OCI-LY7 (cell line): ENCODE data around the gene LHX3. TPM values are rescaled to one million over a fixed set of nuclear protein-coding genes. Genes with fewer than 3 reads are reported as not detected.

Source experiments
- BruUV-seq: library from RNA; stranded (reverse); fragments of 400-500 nt; replicated peaks from 2 replicates; lab custom pipeline; 2021; lab: Mats Ljungman, UMichigan
- CTCF ChIA-PET: fragments of 300-600 bp; sonication (Branson Sonifier 250); formaldehyde crosslinking; loops from one replicate; lab custom pipeline; 2022; ENCODE audit warnings: antibody characterized with exemption; ENCODE audit not compliant: unreplicated experiment; lab: Charles Lee
- POLR2A ChIA-PET: fragments of 300-600 bp; sonication (Branson Sonifier 250); formaldehyde crosslinking; loops from one replicate; lab custom pipeline; 2022; ENCODE audit warnings: antibody characterized with exemption; lab: Charles Lee
- DNase-seq: peaks from one replicate; pipeline ENCODE4 v3.0.0-alpha.2; 2015; ENCODE audit warnings: low spot score
- H2AFZ ChIP-seq: fragments of 200-600 bp; sonication (generic), shearing (Covaris generic); 2 replicates; pipeline ENCODE4 v1.6.1; 2014; ENCODE audit warnings: mild to moderate bottlenecking, antibody characterized with exemption, low read length, moderate library complexity
- H3K27ac ChIP-seq: fragments of 200-600 bp; sonication (generic); 2 replicates; pipeline ENCODE4 v1.5.1; 2014; ENCODE audit warnings: mixed run types, low read depth, mild to moderate bottlenecking, moderate library complexity, low read length, inconsistent platforms; ENCODE audit not compliant: poor library complexity, severe bottlenecking
- H3K36me3 ChIP-seq: fragments of 200-600 bp; sonication (generic); 2 replicates; pipeline ENCODE4 v1.6.1; 2014; ENCODE audit warnings: mild to moderate bottlenecking, antibody characterized with exemption, low read length, moderate library complexity, mixed read lengths; ENCODE audit not compliant: insufficient read depth
- H3K4me1 ChIP-seq: fragments of 200-600 bp; sonication (generic); 2 replicates; pipeline ENCODE4 v1.5.1; 2014; ENCODE audit warnings: mild to moderate bottlenecking, low read length; ENCODE audit not compliant: insufficient read depth, poor library complexity, severe bottlenecking
- H3K4me2 ChIP-seq: fragments of 200-600 bp; sonication (generic); 2 replicates; pipeline ENCODE4 v1.6.1; 2014; ENCODE audit warnings: mild to moderate bottlenecking, low read length
- H3K4me3 ChIP-seq: fragments of 200-600 bp; sonication (generic); 2 replicates; pipeline ENCODE4 v1.5.1; 2014; ENCODE audit warnings: mild to moderate bottlenecking, low read depth, low read length; ENCODE audit not compliant: poor library complexity, severe bottlenecking
- H3K79me2 ChIP-seq: fragments of 200-600 bp; sonication (generic); 2 replicates; pipeline ENCODE4 v1.6.1; 2016; ENCODE audit warnings: low read depth, mild to moderate bottlenecking, low read length, moderate library complexity, mixed read lengths; ENCODE audit not compliant: insufficient read depth
- H3K9me2 ChIP-seq: fragments of 200-600 bp; sonication (generic); 2 replicates; pipeline ENCODE4 v1.6.1; 2016; ENCODE audit warnings: mild to moderate bottlenecking, low read length, mixed read lengths; ENCODE audit not compliant: insufficient read depth
- H3K9me3 ChIP-seq: fragments of 200-600 bp; sonication (generic); 2 replicates; pipeline ENCODE4 v1.6.1; 2014; ENCODE audit warnings: mild to moderate bottlenecking, mixed run types, low read length, mixed read lengths
- H4K20me1 ChIP-seq: fragments of 200-600 bp; sonication (generic); 2 replicates; pipeline ENCODE4 v1.6.1; 2014; ENCODE audit warnings: mild to moderate bottlenecking, antibody characterized with exemption, low read length, moderate library complexity, mixed read lengths; ENCODE audit not compliant: insufficient read depth
- EZH2phosphoT487 ChIP-seq: fragments of 200-600 bp; sonication (generic); IDR thresholded peaks from 2 replicates; pipeline ENCODE4 v1.6.1; 2018; ENCODE audit warnings: low read depth, borderline replicate concordance, mild to moderate bottlenecking, mixed run types, antibody characterized with exemption, low read length, moderate library complexity, mixed read lengths
- intact Hi-C: fragments of 100-400 bp; cut with micrococcal nuclease; formaldehyde crosslinking; loops from one replicate; pipeline ENCODE4 v1.10.0; 2022; ENCODE audit not compliant: unreplicated experiment
- total RNA-seq, 2 experiments: library from RNA; depleted of rRNA in 1 of 2; stranded (reverse); fragments of >200 nt in 1 of 2; shearing (Covaris generic) in 1 of 2; gene quantifications; 2 replicates each; pipeline ENCODE4 v1.2.3, GENCODE V29; 2014 to 2022
- TF ChIP-seq, protein P1 (sequence below): fragments of 200-600 bp; sonication (generic); conservative IDR thresholded peaks from 2 replicates; pipeline ENCODE4 v1.5.1; 2014; ENCODE audit warnings: mild to moderate bottlenecking, antibody characterized with exemption, low read length, moderate library complexity, mixed read lengths

LHX3 gene
- total RNA-seq, 2 experiments from 2014 or later: 0.15 TPM; not detected in 1

DNA sequence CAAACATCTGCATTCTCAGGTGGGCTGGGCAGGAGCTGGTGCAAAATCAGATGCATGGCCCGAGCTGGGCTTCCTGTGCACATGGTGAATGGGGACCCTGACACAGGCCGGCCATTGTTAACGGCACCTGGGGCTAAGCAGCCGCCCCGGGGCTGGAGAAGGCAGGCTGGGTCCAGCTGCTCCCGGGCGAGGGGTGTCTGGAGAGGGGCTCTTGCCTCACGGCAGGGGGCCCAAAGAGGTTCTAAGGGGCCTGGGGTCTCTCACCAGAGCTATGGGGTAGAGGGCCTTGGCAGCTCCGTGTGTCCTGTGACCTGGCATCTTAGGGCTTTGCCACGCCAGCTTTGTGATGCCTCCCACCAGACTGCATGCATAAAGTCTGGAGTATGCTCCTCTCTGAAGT, 45.7 kb upstream of the LHX3 start:
- DNase-seq: no peak
- no peak overlapping the region for H3K4me2 ChIP-seq
- H3K4me3 ChIP-seq: no peak overlapping the region
- H3K36me3 ChIP-seq: no peaks in the 10 kb centered on the region
- no peaks in the 10 kb centered on the region for H3K9me3 ChIP-seq
- BruUV-seq: no TSS peak
- no peak overlapping the region for H2AFZ ChIP-seq
- POLR2A ChIA-PET: no interaction called here
- no peaks in the 10 kb centered on the region for H3K79me2 ChIP-seq
- CTCF ChIA-PET: no interaction called here
- no peaks in the 10 kb centered on the region for H4K20me1 ChIP-seq
- H3K27ac ChIP-seq: no peak overlapping the region
- intact Hi-C loops: no loop called here
- H3K9me2 ChIP-seq: no peaks in the 10 kb centered on the region
- H3K4me1 ChIP-seq: peaks cover 9% of the 10 kb centered on the region
- TF ChIP-seq EZH2phosphoT487: no peak
- TF ChIP-seq, protein P1, sequence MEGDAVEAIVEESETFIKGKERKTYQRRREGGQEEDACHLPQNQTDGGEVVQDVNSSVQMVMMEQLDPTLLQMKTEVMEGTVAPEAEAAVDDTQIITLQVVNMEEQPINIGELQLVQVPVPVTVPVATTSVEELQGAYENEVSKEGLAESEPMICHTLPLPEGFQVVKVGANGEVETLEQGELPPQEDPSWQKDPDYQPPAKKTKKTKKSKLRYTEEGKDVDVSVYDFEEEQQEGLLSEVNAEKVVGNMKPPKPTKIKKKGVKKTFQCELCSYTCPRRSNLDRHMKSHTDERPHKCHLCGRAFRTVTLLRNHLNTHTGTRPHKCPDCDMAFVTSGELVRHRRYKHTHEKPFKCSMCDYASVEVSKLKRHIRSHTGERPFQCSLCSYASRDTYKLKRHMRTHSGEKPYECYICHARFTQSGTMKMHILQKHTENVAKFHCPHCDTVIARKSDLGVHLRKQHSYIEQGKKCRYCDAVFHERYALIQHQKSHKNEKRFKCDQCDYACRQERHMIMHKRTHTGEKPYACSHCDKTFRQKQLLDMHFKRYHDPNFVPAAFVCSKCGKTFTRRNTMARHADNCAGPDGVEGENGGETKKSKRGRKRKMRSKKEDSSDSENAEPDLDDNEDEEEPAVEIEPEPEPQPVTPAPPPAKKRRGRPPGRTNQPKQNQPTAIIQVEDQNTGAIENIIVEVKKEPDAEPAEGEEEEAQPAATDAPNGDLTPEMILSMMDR: no peak

DNA sequence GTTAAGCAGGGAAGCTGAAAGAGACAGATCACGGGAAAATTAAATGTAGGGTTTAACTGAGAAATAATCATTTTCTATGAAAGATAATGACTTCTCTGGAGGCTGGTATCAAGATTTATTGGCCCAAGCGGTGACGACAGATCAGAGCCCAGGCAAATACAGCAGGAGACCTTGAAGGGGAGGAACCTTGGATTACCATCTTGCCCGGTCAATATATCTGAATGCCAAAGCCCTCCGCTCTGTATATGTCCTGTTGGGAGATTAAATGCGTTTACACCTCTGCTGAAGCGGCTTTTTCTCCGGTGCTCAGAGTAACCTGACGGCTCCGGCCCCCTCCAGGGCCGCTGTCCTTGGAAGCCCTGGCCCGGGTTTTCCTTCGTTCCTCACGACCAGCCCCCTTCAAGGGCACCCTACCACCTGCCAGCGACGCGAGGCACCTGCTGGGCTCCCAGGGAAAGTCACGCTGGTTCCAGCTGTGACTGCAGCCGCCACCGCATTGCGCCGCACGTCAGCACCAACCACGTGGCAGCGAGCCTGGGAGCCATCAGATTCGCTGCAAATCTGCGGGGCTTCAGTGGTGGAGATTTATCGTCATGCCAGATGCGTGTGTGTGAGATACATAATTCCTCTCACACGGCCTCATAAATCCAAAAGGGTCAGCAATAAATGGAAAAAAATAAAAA, 45.1 kb upstream of the LHX3 start:
- Histone ChIP-seq H4K20me1 (0 out of 2 replicates have a peak, but pooled peaks cover under 1% of the 10 kb centered on the region), H3K4me2 (no peak overlapping the region), H3K36me3 (no peaks in the 10 kb centered on the region), H3K9me2 (no peaks in the 10 kb centered on the region), H2AFZ (no peak overlapping the region), H3K27ac (no peak overlapping the region), H3K4me3 (no peak overlapping the region), H3K79me2 (peaks cover 2% of the 10 kb centered on the region; the same call in 1 of the 2 replicates), H3K4me1 (peaks cover 9% of the 10 kb centered on the region), H3K9me3 (no peaks in the 10 kb centered on the region)
- no peak for TF ChIP-seq EZH2phosphoT487
- TF ChIP-seq, protein P1: no peak
- ChIA-PET POLR2A (no interaction called here), CTCF (no interaction called here)
- intact Hi-C loops: no loop called here
- no peak for DNase-seq
- no TSS peak for BruUV-seq
